Measurements from ENCODE around the gene BNC2. TPM values are rescaled to one million over a fixed set of nuclear protein-coding genes. Genes with fewer than 3 reads are reported as not detected.

The BNC2 gene
- total RNA-seq, 2 experiments from 2014 or later = not detected

DNA sequence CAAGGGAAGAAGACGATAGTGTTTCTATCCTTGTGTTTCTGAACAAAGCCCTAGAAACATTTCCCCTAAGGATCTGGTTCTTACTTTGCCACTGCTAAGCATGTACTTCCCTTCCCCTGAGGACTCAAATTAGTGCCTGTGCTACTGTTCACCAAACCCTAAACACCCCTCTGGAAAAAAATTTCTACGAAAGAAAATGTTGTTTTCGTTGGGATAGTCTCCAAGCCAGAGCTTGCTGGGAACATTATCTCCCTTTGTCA is 294.6 kb downstream of the BNC2 start:
- intact Hi-C loops (cut with micrococcal nuclease; ENCODE audit: unreplicated experiment) = no loop called here
- no peaks in the 10 kb centered on the region for H3K36me3 ChIP-seq (ENCODE audit: insufficient read depth, low read length)
- no peaks in the 10 kb centered on the region for H3K9me3 ChIP-seq (ENCODE audit: low read length)

DNA sequence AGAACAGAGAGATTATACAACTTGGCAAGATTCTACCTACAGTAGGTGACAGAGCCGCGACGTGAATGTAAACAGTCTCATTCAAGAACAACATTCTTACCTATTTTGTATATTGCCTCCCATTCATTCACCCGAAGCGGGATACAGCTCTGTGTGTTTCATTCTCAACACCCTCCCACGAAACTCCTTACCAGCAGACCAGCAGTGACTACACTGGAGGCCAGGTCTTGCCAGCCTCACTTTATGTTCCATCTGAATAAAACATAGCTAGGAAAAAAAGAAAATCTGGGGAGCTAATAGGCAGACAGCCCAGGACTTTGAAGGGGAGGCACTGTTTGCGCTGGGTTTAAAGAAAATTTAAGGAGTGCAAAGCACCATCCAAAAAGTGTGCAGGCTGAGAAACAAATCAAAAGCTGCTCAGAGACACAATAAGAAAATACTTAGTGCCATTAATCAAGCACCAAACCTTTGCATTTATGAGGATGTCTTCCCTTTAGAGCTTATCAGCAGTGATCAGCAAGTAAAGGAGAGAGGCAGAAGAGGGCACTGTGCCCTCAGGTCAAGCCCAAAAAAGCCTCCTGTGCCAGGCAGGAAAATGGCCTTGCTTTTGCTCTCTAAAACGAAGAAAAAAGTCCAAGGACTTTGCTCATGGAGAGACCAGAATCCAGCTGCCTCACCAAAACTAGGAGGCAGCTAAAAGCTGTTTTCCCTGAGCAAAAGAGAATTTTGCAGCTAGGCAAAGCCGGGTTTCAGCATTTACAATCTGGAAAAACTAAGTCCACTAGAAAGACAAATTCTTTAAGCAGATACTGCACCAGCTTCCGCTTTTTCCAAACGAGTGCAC is 295.1 kb downstream of the BNC2 start:
- TF ChIP-seq, protein P1, sequence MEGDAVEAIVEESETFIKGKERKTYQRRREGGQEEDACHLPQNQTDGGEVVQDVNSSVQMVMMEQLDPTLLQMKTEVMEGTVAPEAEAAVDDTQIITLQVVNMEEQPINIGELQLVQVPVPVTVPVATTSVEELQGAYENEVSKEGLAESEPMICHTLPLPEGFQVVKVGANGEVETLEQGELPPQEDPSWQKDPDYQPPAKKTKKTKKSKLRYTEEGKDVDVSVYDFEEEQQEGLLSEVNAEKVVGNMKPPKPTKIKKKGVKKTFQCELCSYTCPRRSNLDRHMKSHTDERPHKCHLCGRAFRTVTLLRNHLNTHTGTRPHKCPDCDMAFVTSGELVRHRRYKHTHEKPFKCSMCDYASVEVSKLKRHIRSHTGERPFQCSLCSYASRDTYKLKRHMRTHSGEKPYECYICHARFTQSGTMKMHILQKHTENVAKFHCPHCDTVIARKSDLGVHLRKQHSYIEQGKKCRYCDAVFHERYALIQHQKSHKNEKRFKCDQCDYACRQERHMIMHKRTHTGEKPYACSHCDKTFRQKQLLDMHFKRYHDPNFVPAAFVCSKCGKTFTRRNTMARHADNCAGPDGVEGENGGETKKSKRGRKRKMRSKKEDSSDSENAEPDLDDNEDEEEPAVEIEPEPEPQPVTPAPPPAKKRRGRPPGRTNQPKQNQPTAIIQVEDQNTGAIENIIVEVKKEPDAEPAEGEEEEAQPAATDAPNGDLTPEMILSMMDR (conservative IDR thresholded peaks at IDR 0.05; ENCODE audit: low read length) = no peak
- TF ChIP-seq EZH2phosphoT487 (IDR thresholded peaks at IDR 0.05; ENCODE audit: borderline replicate concordance, low read depth, low read length) = no peak
- Histone ChIP-seq H3K4me3 (ENCODE audit: low read depth, low read length, poor library complexity, severe bottlenecking) (no peak overlapping the region), H4K20me1 (ENCODE audit: insufficient read depth, low read length) (no peaks in the 10 kb centered on the region), H3K4me1 (ENCODE audit: insufficient read depth, low read length, poor library complexity, severe bottlenecking) (no peaks in the 10 kb centered on the region), H3K9me2 (ENCODE audit: insufficient read depth, low read length) (no peaks in the 10 kb centered on the region), H3K4me2 (ENCODE audit: low read length) (no peak overlapping the region), H3K27ac (ENCODE audit: low read depth, low read length, poor library complexity, severe bottlenecking) (no peak overlapping the region), H3K79me2 (ENCODE audit: insufficient read depth, low read depth, low read length) (no peaks in the 10 kb centered on the region), H3K9me3 (ENCODE audit: low read length) (no peaks in the 10 kb centered on the region), H3K36me3 (ENCODE audit: insufficient read depth, low read length) (no peaks in the 10 kb centered on the region), H2AFZ (ENCODE audit: low read length) (no peak overlapping the region)
- DNase-seq (ENCODE audit: low spot score) = no peak
- POLR2A ChIA-PET = no interaction called here
- CTCF ChIA-PET (ENCODE audit: unreplicated experiment) = no interaction called here
- intact Hi-C loops (cut with micrococcal nuclease; ENCODE audit: unreplicated experiment) = no loop called here
- no TSS peak for BruUV-seq (replicated peaks)

More for the DNA sequence above, 294.6 kb downstream of the BNC2 start:
- Histone ChIP-seq H3K4me2 (ENCODE audit: low read length) (no peak overlapping the region), H3K4me1 (ENCODE audit: insufficient read depth, low read length, poor library complexity, severe bottlenecking) (no peaks in the 10 kb centered on the region), H3K4me3 (ENCODE audit: low read depth, low read length, poor library complexity, severe bottlenecking) (no peak overlapping the region), H3K27ac (ENCODE audit: low read depth, low read length, poor library complexity, severe bottlenecking) (no peak overlapping the region), H3K9me2 (ENCODE audit: insufficient read depth, low read length) (no peaks in the 10 kb centered on the region), H2AFZ (ENCODE audit: low read length) (no peak overlapping the region), H3K79me2 (ENCODE audit: insufficient read depth, low read depth, low read length) (no peaks in the 10 kb centered on the region), H4K20me1 (ENCODE audit: insufficient read depth, low read length) (no peaks in the 10 kb centered on the region)
- no peak for DNase-seq (ENCODE audit: low spot score)
- CTCF ChIA-PET (ENCODE audit: unreplicated experiment) = no interaction called here
- POLR2A ChIA-PET = no interaction called here
- TF ChIP-seq, protein P1 (conservative IDR thresholded peaks at IDR 0.05; ENCODE audit: low read length) = no peak
- no peak for TF ChIP-seq EZH2phosphoT487 (IDR thresholded peaks at IDR 0.05; ENCODE audit: borderline replicate concordance, low read depth, low read length)
- BruUV-seq (replicated peaks) = no TSS peak

DNA sequence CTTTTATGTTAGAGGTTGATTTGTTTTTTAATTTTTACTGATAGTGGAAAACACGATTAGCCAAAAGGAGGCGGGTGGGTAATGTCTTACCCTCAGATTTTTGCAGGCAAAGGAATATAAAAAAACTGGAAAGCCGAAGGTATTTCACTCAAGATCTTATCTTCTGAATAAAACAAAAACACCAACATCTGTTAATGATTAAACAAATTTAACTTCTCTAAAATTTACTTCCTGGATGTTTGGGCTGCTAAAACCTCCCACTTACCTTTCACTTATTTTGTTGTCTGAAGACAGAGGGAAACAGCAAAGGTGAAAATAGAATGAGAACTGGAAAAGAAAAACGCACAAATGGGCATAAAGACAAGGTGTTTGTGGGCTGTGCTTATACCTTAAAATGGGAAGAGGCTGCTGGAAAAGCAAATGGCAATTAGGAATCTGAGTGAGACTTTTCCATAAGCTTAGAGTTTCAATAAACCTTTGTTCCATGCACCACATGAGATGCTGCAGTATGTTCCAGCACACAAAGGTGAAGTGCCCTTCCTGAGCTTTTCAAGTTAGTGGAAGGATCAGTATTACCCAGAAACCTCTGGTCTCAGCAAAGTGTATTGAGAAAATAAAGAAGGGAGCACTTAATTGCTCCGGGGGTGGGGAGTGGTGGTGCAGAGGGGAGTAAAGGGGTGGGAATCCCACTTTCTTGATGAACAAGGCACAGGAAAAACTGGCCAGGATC is 298.3 kb downstream of the BNC2 start:
- BruUV-seq (replicated peaks) = no TSS peak
- intact Hi-C loops (cut with micrococcal nuclease; ENCODE audit: unreplicated experiment) = no loop called here
- POLR2A ChIA-PET = no interaction called here
- Histone ChIP-seq H3K9me2 (ENCODE audit: insufficient read depth, low read length) (no peaks in the 10 kb centered on the region), H3K79me2 (ENCODE audit: insufficient read depth, low read depth, low read length) (no peaks in the 10 kb centered on the region), H3K27ac (ENCODE audit: low read depth, low read length, poor library complexity, severe bottlenecking) (no peak overlapping the region), H2AFZ (ENCODE audit: low read length) (no peak overlapping the region), H4K20me1 (ENCODE audit: insufficient read depth, low read length) (no peaks in the 10 kb centered on the region), H3K36me3 (ENCODE audit: insufficient read depth, low read length) (no peaks in the 10 kb centered on the region), H3K4me3 (ENCODE audit: low read depth, low read length, poor library complexity, severe bottlenecking) (no peak overlapping the region), H3K4me1 (ENCODE audit: insufficient read depth, low read length, poor library complexity, severe bottlenecking) (no peaks in the 10 kb centered on the region), H3K9me3 (ENCODE audit: low read length) (no peaks in the 10 kb centered on the region), H3K4me2 (ENCODE audit: low read length) (no peak overlapping the region)
- DNase-seq (ENCODE audit: low spot score) = no peak
- TF ChIP-seq EZH2phosphoT487 (IDR thresholded peaks at IDR 0.05; ENCODE audit: borderline replicate concordance, low read depth, low read length) = no peak
- TF ChIP-seq, protein P1 (conservative IDR thresholded peaks at IDR 0.05; ENCODE audit: low read length) = no peak
- CTCF ChIA-PET (ENCODE audit: unreplicated experiment) = no interaction called here

All from OCI-LY7 (cell line).